Kidney epithelial cell (primary cell): ENCODE results near the gene NT5DC4. TPM values are rescaled to one million over a fixed set of nuclear protein-coding genes. Genes with fewer than 3 reads are reported as not detected.

Experiments used
- DNase-seq: peaks from one replicate; pipeline ENCODE4 v3.0.0-alpha.2; 2010; ENCODE audit warnings: low read depth
- H3K27me3 ChIP-seq: 2 replicates; pipeline ENCODE4 v1.6.0; 2011; ENCODE audit warnings: low read length; ENCODE audit not compliant: control insufficient read depth, insufficient read depth
- H3K36me3 ChIP-seq: 2 replicates; pipeline ENCODE4 v1.5.1; 2011; ENCODE audit warnings: low read length; ENCODE audit not compliant: control insufficient read depth, insufficient read depth
- H3K4me3 ChIP-seq: 2 replicates; pipeline ENCODE4 v1.5.1; 2011; ENCODE audit warnings: low read depth, mild to moderate bottlenecking, control low read depth, low read length
- CTCF ChIP-seq: IDR thresholded peaks from 2 replicates; pipeline ENCODE4 v1.5.1; 2011; ENCODE audit warnings: mild to moderate bottlenecking, moderate library complexity, low read length, control low read depth, inconsistent platforms; ENCODE audit not compliant: insufficient read depth, poor library complexity, severe bottlenecking
- total RNA-seq: library from RNA; depleted of rRNA; stranded (reverse); fragments of >200 nt; gene quantifications from 2 replicates; pipeline ENCODE4 v1.2.3, GENCODE V29; 2015

The NT5DC4 gene
- total RNA-seq, 1 donor from 2014 or later = not detected

- TF ChIP-seq CTCF = no peak
- no peaks in the 10 kb centered on the region for H3K36me3 ChIP-seq
- no peak for DNase-seq
- no peak overlapping the region for H3K4me3 ChIP-seq
- H3K27me3 ChIP-seq = no peaks in the 10 kb centered on the region
These were observed 58.8 kb downstream of the NT5DC4 start for GRCh38 chr2:112779598-112779997.

- no peaks in the 10 kb centered on the region for H3K36me3 ChIP-seq
- no peak for TF ChIP-seq CTCF
- no peaks in the 10 kb centered on the region for H3K27me3 ChIP-seq
- no peak for DNase-seq
- no peak overlapping the region for H3K4me3 ChIP-seq
These were observed 61.5 kb downstream of the NT5DC4 start for GRCh38 chr2:112782234-112782799.

GRCh38 chr2:112783187-112783714 is 62.4 kb downstream of the NT5DC4 start:
- Histone ChIP-seq H3K27me3 (no peaks in the 10 kb centered on the region), H3K36me3 (no peaks in the 10 kb centered on the region), H3K4me3 (no peak overlapping the region)
- TF ChIP-seq CTCF = no peak
- no peak for DNase-seq

- Histone ChIP-seq H3K4me3 (no peak within 1 kb of the TSS), H3K36me3 (no peaks in the 10 kb centered on the region), H3K27me3 (no peaks in the 10 kb centered on the region)
- no peak for TF ChIP-seq CTCF
- no peak for DNase-seq
These were observed 63.7 kb downstream of the NT5DC4 start, which contains the start of gene IL1A for GRCh38 chr2:112784199-112785189. IL1A (minus strand) TSS chr2:112784493; CDS start chr2:112783770, 723 bp downstream.

- TF ChIP-seq CTCF = no peak
- Histone ChIP-seq H3K4me3 (no peak overlapping the region), H3K27me3 (no peaks in the 10 kb centered on the region), H3K36me3 (no peaks in the 10 kb centered on the region)
- no peak for DNase-seq
These were observed 66.5 kb downstream of the NT5DC4 start for GRCh38 chr2:112787294-112787693.
